ENCODE results near the gene REEP1.

The REEP1 gene

DNA sequence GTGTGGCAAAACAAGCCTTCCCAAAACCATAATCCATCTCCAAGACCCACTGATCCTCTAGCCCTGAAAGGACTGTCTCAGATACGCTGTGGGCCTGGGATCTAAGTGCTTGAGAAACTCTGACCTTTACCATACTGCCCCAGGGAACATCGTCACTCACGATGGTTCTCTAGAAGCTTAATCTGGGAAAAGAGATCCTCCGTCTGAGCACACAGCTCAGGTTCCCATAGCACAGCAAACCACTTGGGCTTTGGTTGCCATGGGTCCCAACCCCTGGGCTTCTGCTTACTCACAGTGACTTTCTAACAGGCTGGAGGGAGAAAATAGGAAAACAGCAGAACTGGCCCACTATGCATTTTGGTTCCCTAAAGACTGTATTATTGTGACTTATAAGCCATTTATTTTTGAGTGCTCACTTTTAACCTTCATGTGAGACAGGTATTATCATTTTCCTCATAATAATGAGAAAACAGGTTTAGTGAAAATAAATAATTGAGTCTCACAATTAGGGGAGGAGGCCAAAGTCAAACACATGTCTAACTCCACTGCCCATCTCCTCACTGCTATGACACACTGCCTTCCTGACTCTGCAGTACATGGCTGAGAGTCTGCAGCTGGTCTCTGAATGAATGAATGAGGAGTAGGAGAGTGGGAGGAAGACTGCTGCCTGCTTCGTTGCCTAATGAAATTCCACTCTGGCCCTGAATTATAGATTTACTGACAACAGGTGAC lies 46.7 kb downstream of the REEP1 start:
- no peak for TF ChIP-seq PAX5 (IDR thresholded peaks at IDR 0.05; ENCODE audit: insufficient read depth, low read length, severe bottlenecking)
- FAIRE-seq (no peak), DNase-seq (ENCODE audit: insufficient read length, low spot score) (no peak)

DNA sequence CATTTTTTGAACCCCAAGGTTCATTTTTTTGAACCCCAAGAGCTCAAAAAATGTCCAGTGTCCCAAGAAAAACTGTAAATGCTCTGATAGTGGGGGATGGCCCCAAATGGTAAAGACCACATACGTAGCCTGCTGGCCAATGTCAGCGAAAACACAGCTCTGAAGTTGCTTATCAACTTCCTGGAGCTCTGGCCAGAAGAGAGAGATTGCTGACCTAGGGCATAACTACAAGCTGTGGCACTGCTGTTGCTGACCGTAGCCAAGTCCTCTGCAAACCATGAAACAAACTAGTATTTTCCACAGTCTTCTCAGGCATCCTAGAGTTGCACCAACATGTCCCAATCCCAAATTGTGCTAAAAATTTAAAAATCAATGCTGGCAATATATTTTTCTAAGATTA lies 50.9 kb downstream of the REEP1 start:
- FAIRE-seq, result no peak
- TF ChIP-seq PAX5 (IDR thresholded peaks at IDR 0.05; ENCODE audit: insufficient read depth, low read length, severe bottlenecking) (no peak), POU2F2 (IDR thresholded peaks at IDR 0.05; ENCODE audit: low read depth, low read length) (no peak), POLR2AphosphoS5 (IDR thresholded peaks at IDR 0.05; ENCODE audit: low read depth, low read length) (no peak), SPI1 (IDR thresholded peaks at IDR 0.05; ENCODE audit: low read depth, low read length) (no peak), TAF1 (IDR thresholded peaks at IDR 0.05; ENCODE audit: low read depth, low read length) (no peak), POLR2A (IDR thresholded peaks at IDR 0.05; ENCODE audit: low read depth, low read length) (no peak)
- no peak for DNase-seq (ENCODE audit: insufficient read length, low spot score)

DNA sequence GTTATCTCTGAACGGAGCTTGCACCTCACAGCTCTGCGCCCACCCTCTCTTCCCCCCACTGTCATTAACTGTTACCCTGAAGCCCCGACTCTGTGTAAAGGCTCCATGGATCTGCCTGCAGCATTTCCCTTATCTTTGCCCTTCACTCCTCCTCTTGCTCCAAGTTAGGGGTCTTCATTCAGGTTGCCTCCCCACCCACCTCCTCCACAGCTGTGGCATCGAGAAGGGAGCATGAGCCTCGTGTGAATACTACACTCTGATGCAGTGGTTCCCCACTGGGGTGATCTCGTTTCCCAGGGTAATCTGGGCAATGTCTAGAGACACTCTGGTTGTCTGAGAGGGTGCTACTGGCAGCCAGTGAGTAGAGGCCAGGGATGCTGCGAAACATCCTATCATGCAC lies 51.4 kb downstream of the REEP1 start:
- TF ChIP-seq SPI1 (IDR thresholded peaks at IDR 0.05; ENCODE audit: low read depth, low read length) (no peak), POLR2A (IDR thresholded peaks at IDR 0.05; ENCODE audit: low read depth, low read length) (no peak), TAF1 (IDR thresholded peaks at IDR 0.05; ENCODE audit: low read depth, low read length) (no peak), POLR2AphosphoS5 (IDR thresholded peaks at IDR 0.05; ENCODE audit: low read depth, low read length) (no peak), PAX5 (IDR thresholded peaks at IDR 0.05; ENCODE audit: insufficient read depth, low read length, severe bottlenecking) (no peak), POU2F2 (IDR thresholded peaks at IDR 0.05; ENCODE audit: low read depth, low read length) (no peak)
- no peak for DNase-seq (ENCODE audit: insufficient read length, low spot score)
- no peak for FAIRE-seq

DNA sequence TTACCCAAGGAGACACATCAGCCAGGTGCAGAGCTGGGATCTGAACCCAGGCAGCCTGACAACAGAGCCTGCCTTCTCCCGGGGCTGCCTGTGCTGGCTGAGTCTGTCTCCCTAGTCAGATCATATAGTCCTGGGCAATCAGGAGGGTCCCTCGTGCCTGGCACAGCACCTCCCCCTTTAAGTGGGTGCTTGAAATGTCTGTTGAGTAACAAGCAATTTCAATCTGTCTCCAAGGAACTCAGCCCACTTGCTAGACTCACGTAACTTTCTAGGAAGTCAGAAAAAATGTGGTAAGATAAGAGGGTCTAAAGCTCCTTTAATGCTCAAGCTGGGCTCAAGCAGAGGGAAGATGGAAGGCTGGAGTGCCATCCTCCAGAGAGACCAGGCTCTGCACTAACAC lies 51.9 kb downstream of the REEP1 start:
- DNase-seq (ENCODE audit: insufficient read length, low spot score), result no peak
- TF ChIP-seq TAF1 (IDR thresholded peaks at IDR 0.05; ENCODE audit: low read depth, low read length) (no peak), SPI1 (IDR thresholded peaks at IDR 0.05; ENCODE audit: low read depth, low read length) (no peak), POLR2AphosphoS5 (IDR thresholded peaks at IDR 0.05; ENCODE audit: low read depth, low read length) (no peak), PAX5 (IDR thresholded peaks at IDR 0.05; ENCODE audit: insufficient read depth, low read length, severe bottlenecking) (no peak), POLR2A (IDR thresholded peaks at IDR 0.05; ENCODE audit: low read depth, low read length) (no peak), POU2F2 (IDR thresholded peaks at IDR 0.05; ENCODE audit: low read depth, low read length) (no peak)
- no peak for FAIRE-seq

DNA sequence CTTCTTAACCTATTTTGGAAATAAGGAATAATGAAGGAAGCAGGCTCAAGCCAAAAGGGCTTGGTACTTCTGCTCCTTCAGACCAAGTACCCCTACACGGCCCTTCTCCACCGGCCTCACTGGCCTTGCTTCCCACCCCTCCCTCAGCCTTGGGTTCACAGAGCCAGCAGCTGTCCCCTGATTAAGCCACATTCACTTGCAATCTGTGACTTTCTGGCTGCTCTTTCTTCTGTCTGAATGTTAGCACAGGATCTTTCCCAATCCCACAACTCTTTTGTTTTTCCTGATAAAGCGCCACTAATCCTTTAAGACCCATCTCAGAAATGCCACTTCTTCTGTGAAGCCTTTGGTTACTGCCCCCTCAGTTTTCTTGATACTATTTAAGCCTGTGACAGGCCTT lies 52.4 kb downstream of the REEP1 start:
- FAIRE-seq (no peak), DNase-seq (ENCODE audit: insufficient read length, low spot score) (no peak)
- TF ChIP-seq POLR2A (IDR thresholded peaks at IDR 0.05; ENCODE audit: low read depth, low read length) (no peak), SPI1 (IDR thresholded peaks at IDR 0.05; ENCODE audit: low read depth, low read length) (no peak), POU2F2 (IDR thresholded peaks at IDR 0.05; ENCODE audit: low read depth, low read length) (no peak), POLR2AphosphoS5 (IDR thresholded peaks at IDR 0.05; ENCODE audit: low read depth, low read length) (no peak), TAF1 (IDR thresholded peaks at IDR 0.05; ENCODE audit: low read depth, low read length) (no peak), PAX5 (IDR thresholded peaks at IDR 0.05; ENCODE audit: insufficient read depth, low read length, severe bottlenecking) (no peak)

GRCh38 chr2:86284401-86284841 lies 53.0 kb downstream of the REEP1 start:
- TF ChIP-seq PAX5 (IDR thresholded peaks at IDR 0.05; ENCODE audit: insufficient read depth, low read length, severe bottlenecking) (no peak), SPI1 (IDR thresholded peaks at IDR 0.05; ENCODE audit: low read depth, low read length) (no peak), POLR2A (IDR thresholded peaks at IDR 0.05; ENCODE audit: low read depth, low read length) (no peak), TAF1 (IDR thresholded peaks at IDR 0.05; ENCODE audit: low read depth, low read length) (no peak), POU2F2 (IDR thresholded peaks at IDR 0.05; ENCODE audit: low read depth, low read length) (no peak), POLR2AphosphoS5 (IDR thresholded peaks at IDR 0.05; ENCODE audit: low read depth, low read length) (no peak)
- DNase-seq (ENCODE audit: insufficient read length, low spot score) (no peak), FAIRE-seq (no peak)

DNA sequence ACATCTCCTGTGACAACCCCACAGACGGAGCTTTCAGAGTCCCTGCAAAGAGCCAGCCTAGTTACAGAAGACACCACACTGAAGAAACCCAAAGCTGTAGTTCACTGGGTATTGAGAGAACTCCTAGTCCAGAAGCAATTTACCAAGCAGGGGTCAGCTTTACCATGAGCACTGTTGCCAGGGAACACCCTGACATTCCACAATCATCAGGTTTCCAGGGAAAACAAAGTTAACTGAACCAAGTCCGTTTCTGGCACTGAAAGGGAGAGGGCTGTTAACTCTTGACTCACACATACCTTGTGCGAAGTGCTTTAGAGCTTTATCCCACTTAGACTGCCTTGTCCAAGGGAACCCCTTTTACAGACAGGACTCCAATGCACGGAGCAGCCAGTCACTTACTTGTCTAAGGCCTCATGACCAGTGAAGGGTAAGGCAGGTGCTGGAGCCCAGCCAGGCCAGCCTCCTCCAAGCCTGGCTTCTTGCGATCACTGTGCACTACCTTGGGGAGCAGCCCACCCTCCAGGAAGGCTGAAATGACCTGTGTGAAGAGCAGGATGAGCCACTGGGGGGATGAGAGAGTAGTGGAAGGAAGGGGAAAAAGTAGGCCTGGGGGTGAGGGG lies 53.9 kb downstream of the REEP1 start:
- TF ChIP-seq POU2F2 (IDR thresholded peaks at IDR 0.05; ENCODE audit: low read depth, low read length), result no peak
- DNase-seq (ENCODE audit: insufficient read length, low spot score) (no peak), FAIRE-seq (no peak)

- no peak for FAIRE-seq
- DNase-seq (ENCODE audit: insufficient read length, low spot score), result no peak
- TF ChIP-seq POLR2AphosphoS5 (IDR thresholded peaks at IDR 0.05; ENCODE audit: low read depth, low read length), result no peak
- no peak for TF ChIP-seq POU2F2 (IDR thresholded peaks at IDR 0.05; ENCODE audit: low read depth, low read length)
- no peak for TF ChIP-seq SPI1 (IDR thresholded peaks at IDR 0.05; ENCODE audit: low read depth, low read length)
Observed at GRCh38 chr2:86281066-86281700, 56.2 kb downstream of the REEP1 start.

DNA sequence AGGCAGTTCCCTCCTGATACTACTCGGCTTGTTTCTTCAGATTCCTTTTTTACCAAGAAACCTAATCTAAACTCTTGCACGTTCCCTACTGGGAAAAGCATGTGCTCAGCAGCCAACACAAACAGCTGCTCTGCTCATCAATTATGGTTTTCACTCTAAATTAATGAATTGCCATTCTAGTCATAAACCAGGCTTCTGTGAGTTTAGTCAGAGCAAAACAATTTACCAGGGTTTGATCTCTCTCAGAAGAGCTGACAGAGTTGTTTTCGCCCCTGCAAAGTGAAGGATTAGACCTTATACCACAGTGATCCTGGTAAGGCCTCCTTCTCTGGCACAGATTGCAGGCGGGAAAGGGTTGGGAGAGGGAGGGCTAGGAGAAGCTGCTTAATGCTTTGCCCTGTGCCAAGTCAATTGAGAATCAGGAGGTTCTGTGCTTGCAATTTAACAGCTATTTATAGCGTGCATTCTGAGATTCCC lies 57.2 kb downstream of the REEP1 start:
- FAIRE-seq, result no peak
- no peak for DNase-seq (ENCODE audit: insufficient read length, low spot score)
- TF ChIP-seq POLR2AphosphoS5 (IDR thresholded peaks at IDR 0.05; ENCODE audit: low read depth, low read length) (no peak), TAF1 (IDR thresholded peaks at IDR 0.05; ENCODE audit: low read depth, low read length) (no peak), PAX5 (IDR thresholded peaks at IDR 0.05; ENCODE audit: insufficient read depth, low read length, severe bottlenecking) (no peak), SPI1 (IDR thresholded peaks at IDR 0.05; ENCODE audit: low read depth, low read length) (no peak), POLR2A (IDR thresholded peaks at IDR 0.05; ENCODE audit: low read depth, low read length) (no peak), POU2F2 (IDR thresholded peaks at IDR 0.05; ENCODE audit: low read depth, low read length) (no peak)

DNA sequence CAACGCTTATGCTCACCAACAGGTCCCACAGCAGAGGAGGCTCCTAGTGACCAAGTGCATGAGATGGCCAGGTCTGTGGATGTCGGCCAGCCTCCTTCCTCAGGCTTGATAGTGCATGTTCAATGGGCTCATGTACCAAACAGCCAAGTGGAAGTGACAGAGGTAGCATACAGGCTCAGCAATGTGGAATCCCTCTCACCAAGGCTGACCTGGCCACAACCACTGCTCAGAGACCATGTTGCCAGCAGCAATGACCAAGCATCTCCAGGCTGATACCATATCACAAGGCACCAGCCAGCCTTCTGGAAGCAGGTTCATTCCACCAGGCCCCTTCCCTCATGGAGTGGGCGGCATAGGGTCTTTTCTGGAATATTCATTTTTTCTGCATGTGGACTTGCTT lies 61.5 kb downstream of the REEP1 start:
- FAIRE-seq (no peak), DNase-seq (ENCODE audit: insufficient read length, low spot score) (no peak)
- TF ChIP-seq POU2F2 (IDR thresholded peaks at IDR 0.05; ENCODE audit: low read depth, low read length) (no peak), POLR2AphosphoS5 (IDR thresholded peaks at IDR 0.05; ENCODE audit: low read depth, low read length) (no peak), PAX5 (IDR thresholded peaks at IDR 0.05; ENCODE audit: insufficient read depth, low read length, severe bottlenecking) (no peak), TAF1 (IDR thresholded peaks at IDR 0.05; ENCODE audit: low read depth, low read length) (no peak)
